GM19035 (cell line): ENCODE data around the gene OR2D3.
A peak's percentile ranks its signal among the peaks of the same experiment; 100 is the strongest.
"Not testable (repeated sequence)": the region's sequence is repeated elsewhere in the genome, so short reads cannot be mapped to it uniquely, and the experiment has no call there.

Experiments used
- ATAC-seq: cut with Tn5 transposase; IDR thresholded peaks from one replicate; pipeline ENCODE4 v1.9.1; 2021; ENCODE audit not compliant: unreplicated experiment

The OR2D3 gene, protein sequence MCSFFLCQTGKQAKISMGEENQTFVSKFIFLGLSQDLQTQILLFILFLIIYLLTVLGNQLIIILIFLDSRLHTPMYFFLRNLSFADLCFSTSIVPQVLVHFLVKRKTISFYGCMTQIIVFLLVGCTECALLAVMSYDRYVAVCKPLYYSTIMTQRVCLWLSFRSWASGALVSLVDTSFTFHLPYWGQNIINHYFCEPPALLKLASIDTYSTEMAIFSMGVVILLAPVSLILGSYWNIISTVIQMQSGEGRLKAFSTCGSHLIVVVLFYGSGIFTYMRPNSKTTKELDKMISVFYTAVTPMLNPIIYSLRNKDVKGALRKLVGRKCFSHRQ

DNA sequence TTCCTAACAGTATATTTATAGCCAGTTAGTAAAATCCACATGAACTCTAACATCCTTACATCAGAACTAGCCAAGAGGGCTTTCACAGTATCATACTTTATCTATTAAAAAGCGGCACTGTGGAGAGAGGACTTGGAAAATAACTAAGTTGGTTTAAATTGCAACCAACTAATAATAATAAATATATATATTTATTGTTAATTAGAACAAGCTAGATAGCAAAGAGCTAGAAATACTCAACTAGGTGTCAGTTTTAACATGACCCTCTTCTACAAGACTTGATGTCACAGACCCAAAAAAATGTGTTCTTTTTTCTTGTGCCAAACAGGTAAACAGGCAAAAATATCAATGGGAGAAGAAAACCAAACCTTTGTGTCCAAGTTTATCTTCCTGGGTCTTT lies at the start of gene OR2D3:
OR2D3 (plus strand) TSS at position 301 of the 400 bp plus-strand sequence; CDS start at position 301, 0 bp downstream.
- ATAC-seq = no peak

DNA sequence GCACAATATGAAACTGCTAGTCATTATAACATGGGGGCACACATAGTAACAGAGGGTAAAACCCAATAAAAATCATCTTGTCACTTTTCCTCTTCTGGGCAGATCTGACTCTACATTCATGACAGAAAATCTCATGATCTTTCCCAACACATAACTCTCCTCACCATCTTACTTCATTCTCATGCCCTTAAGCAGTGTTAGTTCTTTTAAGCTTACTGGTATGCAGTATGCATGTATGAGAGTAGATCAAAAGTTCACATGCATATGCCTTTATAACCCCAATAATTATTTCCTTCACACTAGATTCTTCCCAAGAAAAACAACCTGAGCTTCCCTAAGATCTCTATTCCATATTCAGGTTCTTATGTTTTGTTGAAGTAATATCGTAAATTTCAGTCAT lies 49.5 kb upstream of the OR2D3 start:
- no peak for ATAC-seq

- no peak for ATAC-seq
These were observed 45.0 kb upstream of the OR2D3 start for GRCh38 chr11:6875761-6876160.

GRCh38 chr11:6876325-6876724 lies 44.5 kb upstream of the OR2D3 start, which contains the start of gene OR10A4:
OR10A4 (plus strand) TSS chr11:6876625; CDS start chr11:6876648, 23 bp downstream.
- no peak for ATAC-seq

DNA sequence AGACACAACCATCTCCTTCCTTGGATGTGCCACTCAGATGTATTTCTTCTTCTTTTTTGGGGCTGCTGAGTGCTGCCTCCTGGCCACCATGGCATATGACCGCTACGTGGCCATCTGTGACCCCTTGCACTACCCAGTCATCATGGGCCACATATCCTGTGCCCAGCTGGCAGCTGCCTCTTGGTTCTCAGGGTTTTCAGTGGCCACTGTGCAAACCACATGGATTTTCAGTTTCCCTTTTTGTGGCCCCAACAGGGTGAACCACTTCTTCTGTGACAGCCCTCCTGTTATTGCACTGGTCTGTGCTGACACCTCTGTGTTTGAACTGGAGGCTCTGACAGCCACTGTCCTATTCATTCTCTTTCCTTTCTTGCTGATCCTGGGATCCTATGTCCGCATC lies 43.9 kb upstream of the OR2D3 start:
- no peak for ATAC-seq

GRCh38 chr11:6882751-6883150 lies 38.1 kb upstream of the OR2D3 start:
- ATAC-seq = no peak

DNA sequence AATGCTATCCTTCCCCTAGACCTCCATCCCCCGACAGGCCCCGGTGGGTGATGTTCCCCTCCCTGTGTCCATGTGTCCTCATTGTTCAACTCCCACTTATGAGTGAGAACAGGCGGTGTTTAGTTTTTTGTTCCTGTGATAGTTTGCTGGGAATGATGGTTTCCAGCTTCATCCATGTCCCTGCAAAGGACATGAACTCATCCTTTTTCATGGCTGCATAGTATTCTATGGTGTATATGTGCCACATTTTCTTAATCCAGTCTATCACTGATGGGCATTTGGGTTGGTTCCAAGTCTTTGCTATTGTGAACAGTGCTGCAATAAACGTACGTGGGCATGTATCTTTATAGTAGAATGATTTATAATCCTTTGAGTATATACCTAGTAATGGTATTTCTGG lies 33.1 kb upstream of the OR2D3 start:
- not testable (repeated sequence) for ATAC-seq

- ATAC-seq = no peak
These were observed 32.0 kb upstream of the OR2D3 start for GRCh38 chr11:6888830-6889229.

GRCh38 chr11:6889835-6890234 lies 31.0 kb upstream of the OR2D3 start:
- ATAC-seq = no peak

DNA sequence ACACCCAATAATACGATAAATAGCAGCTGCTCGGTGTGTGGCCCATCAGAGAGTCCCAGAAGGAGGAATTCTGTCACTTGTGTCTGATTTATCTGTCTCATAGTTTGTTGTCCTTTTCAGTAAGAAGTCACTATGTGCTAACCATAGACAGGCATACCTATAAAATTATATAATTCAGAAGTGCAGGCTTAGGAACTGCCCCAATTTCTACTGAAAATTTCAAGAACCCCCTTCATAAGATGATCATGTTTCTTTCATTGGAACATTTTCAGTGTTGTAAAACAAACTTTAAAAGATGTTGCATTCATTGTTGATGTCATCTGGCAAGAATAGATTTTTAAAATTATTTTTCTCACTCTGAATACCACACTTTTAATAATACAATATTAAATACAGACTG lies 28.4 kb upstream of the OR2D3 start, which contains the start of gene OR2D2:
OR2D2 (minus strand) TSS at position 101 of the 400 bp plus-strand sequence; CDS start at position 101, 0 bp downstream.
- no peak for ATAC-seq

DNA sequence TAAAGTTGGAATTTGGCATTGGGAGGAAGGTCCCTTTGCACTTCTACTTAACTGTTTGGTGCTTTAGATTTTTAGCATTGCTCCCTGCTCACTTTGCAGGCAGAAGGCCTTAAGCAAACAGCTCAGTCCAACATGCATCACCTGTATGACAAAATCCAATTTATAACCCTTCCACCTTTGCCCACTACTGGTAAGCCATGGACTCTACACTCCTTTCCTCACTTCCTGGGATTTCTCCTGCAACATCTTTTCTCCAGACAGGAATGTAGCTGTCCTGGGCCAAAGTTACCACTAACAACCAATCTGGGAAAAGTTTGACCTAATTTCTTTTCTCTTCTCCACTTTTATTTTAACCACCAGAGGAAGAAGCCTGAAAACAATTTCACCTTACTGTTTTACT lies 26.7 kb upstream of the OR2D3 start:
- ATAC-seq = no peak

- peak; percentile 83 for ATAC-seq
These were observed 25.8 kb upstream of the OR2D3 start for GRCh38 chr11:6895010-6895409.

DNA sequence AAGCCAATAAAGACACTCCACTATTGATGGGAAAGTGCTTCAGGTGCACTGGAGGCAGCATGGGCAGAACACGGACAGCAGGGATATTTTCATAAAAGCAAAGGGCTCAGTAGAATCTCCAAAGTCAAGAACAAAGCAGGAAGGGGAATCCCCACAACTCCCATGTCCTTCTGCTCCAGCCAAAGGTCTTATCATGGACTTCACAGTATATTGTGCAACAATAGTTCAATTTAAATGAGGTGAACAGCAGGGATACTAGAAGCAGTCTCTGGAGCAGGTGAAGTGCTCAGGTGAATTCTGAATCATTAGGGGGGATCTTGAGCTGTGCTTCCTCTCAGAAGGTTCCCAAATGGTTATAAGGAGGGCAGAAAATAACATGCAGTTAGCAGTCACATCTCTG lies 21.9 kb upstream of the OR2D3 start:
- ATAC-seq = no peak

GRCh38 chr11:6900327-6900999 lies 20.3 kb upstream of the OR2D3 start:
- ATAC-seq = no peak

DNA sequence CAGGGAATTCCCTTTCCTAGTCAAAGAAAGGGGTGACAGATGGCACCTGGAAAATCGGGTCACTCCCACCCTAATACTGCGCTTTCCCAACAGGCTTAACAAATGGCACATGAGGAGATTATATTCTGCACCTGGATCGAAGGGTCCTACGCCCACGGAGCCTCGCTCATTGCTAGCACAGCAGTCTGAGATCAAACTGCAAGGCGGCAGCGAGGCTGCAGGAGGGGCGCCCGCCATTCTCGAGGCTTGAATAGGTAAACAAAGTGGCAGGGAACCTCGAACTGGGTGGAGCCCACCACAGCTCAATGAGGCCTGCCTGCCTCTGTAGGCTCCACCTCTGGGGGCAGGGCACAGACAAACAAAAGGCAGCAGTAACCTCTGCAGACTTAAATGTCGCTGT lies 16.0 kb upstream of the OR2D3 start:
- ATAC-seq = not testable (repeated sequence)

GRCh38 chr11:6911378-6911777 lies 9.4 kb upstream of the OR2D3 start:
- no peak for ATAC-seq

GRCh38 chr11:6911948-6912347 lies 8.9 kb upstream of the OR2D3 start:
- no peak for ATAC-seq

GRCh38 chr11:6919698-6920097 lies 1.1 kb upstream of the OR2D3 start:
- ATAC-seq = no peak

DNA sequence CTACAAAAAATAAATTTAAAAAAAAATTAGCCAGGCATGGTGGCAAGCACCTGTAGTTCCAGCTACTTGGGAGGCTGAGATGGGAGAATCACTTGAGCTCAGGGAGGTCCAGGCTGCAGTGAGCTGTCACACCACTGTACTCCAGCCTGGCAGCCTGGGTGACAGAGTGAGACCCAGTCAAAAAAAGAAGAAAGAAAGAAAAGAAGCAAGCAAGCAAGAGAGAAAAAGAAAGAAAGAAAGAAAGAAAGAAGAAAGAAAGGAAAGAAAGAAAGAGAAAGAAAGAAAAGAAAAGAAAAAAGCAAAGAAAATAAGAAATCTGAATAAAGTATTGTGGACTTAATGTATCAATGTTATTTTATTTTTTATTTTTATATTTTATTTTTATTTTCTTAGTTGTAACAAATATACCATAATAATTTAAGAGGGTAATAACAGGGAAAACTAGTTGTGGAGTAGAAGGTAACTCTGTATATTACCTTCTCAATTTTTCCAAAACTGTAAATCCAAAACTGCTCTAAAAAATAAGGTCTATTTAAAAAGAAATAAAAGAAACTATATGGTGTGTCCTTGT lies 4.3 kb downstream of the OR2D3 start:
- ATAC-seq = no peak

DNA sequence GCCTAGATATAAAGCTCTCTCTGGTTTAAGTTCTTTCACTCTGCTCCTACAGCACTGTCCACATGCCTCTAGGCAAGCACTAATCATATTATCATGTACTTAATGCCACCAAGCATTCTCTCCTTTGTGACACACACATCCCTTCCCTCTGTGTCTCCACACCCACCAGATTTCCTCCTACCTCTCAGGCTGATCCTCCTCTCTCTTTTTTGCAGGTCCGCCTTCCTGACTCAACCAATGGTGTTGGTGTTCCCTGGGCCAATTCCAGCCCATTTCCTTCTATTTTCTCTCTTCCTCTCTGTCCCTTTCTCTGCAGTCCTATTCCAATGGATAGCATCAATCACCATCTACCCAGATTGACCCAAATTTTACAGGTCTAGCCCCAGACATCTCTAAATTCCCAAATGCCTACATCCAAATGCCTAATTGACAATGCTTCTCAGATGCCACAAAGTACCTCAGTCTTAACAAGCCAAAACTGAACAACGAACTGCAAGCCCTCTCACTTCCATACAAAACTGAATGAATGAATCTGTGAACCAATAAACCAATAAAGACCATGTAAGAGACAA lies 4.9 kb downstream of the OR2D3 start:
- peak; percentile 19 for ATAC-seq

DNA sequence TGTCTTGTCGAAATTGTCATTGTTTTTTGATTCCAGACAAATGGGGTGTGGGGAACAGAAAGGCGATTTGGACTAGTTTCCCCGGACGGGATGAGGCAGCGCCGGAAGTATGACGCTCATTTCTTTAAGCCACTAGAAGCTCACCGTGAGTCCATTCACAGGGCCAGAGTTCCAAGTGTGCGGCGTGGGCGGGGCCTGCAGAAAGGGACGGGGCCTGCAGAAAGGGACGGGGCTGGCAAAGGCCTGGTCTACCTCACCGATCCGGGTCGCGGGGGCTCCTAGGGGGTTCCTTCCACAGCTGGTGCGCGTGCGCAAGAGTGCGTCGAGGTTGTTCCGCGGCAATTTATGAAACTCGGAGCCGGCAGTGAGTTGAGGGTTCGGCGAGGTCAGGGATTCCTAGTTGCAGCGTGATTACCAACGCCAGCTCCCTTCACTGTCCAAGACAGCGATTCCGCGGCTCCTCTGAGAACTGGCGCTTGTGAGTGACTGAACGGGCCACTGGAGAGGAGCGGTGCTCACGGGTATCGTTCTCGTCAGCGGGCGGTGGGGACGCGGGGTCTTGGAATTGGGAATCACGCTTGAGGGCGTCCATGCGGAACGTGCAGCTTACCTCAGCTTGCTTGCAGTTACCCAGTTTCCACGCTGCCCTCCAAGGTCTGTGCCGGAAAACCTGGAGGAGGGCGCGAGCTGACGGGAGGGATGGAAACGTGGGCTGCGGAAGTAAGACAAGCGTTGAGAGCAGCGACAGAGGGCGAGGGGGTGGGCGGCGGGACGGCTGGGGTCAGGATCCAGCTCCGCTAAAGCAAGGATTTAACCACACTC lies 5.6 kb downstream of the OR2D3 start, which contains the start of gene ZNF215:
ZNF215 (plus strand) TSS at position 219 of the 822 bp plus-strand sequence. CDS start 5,847 bp downstream, outside the sequence.
- ATAC-seq = peak; percentile 69
